CD14-positive monocyte (primary cell): ENCODE data around the gene ATPAF2. TPM values are rescaled to one million over a fixed set of nuclear protein-coding genes. Genes with fewer than 3 reads are reported as not detected.

ENCODE experiments used
- DNase-seq, 3 donors: peaks; one replicate each; pipeline ENCODE4 v3.0.0-alpha.2; 2011 to 2022
- H2AFZ ChIP-seq: 2 replicates; pipeline ENCODE4 v1.6.0; 2012; ENCODE audit warnings: mild to moderate bottlenecking, low read depth, low read length, inconsistent platforms; ENCODE audit not compliant: insufficient read depth, poor library complexity, severe bottlenecking
- H3K27ac ChIP-seq, 2 donors: 1 replicate in 1 of 2; 2 replicates in 1 of 2; pipeline ENCODE4 v1.5.1; 2012 to 2013; ENCODE audit warnings: low read length in 2 of 2, control low read depth in 1 of 2, inconsistent platforms in 1 of 2, low read depth in 1 of 2, mild to moderate bottlenecking in 1 of 2
- H3K27me3 ChIP-seq, 2 donors: one replicate each; pipeline versions ENCODE4 v1.6.0 to v1.6.1; 2011 to 2013; ENCODE audit warnings: low read length in 2 of 2; ENCODE audit not compliant: control insufficient read depth in 2 of 2, insufficient read depth in 2 of 2
- H3K36me3 ChIP-seq, 2 donors: replicated peaks in 1 of 2; 1 replicate in 1 of 2; 2 replicates in 1 of 2; pipeline versions ENCODE4 v1.5.1 to v1.6.1; 2012 to 2013; ENCODE audit warnings: low read length in 2 of 2, control low read depth in 1 of 2, inconsistent platforms in 1 of 2, mild to moderate bottlenecking in 1 of 2; ENCODE audit not compliant: insufficient read depth in 2 of 2, control insufficient read depth in 1 of 2
- H3K4me1 ChIP-seq, 2 donors: 1 replicate in 1 of 2; 2 replicates in 1 of 2; pipeline versions ENCODE4 v1.5.1 to v1.6.1; 2012 to 2013; ENCODE audit warnings: low read length in 2 of 2, control low read depth in 1 of 2, inconsistent platforms in 1 of 2, mild to moderate bottlenecking in 1 of 2, moderate library complexity in 1 of 2; ENCODE audit not compliant: insufficient read depth in 2 of 2, control insufficient read depth in 1 of 2
- H3K4me2 ChIP-seq: replicated peaks from 2 replicates; pipeline ENCODE3; 2012; ENCODE audit warnings: low read length, moderate library complexity, mild to moderate bottlenecking; ENCODE audit not compliant: poor library complexity, severe bottlenecking; ENCODE audit errors: extremely low read depth
- H3K4me3 ChIP-seq, 3 experiments: fragments of 200-600 bp in 1 of 3; sonication (generic) in 1 of 3; replicated peaks in 1 of 3; 1 replicate in 2 of 3; 2 replicates in 1 of 3; pipeline ENCODE4 v1.5.1; 2011 to 2013; ENCODE audit warnings: low read length in 3 of 3, mild to moderate bottlenecking in 3 of 3, control low read depth in 2 of 3, low read depth in 2 of 3, inconsistent platforms in 1 of 3, moderate library complexity in 1 of 3
- H3K79me2 ChIP-seq: 2 replicates; pipeline ENCODE4 v1.6.0; 2012; ENCODE audit warnings: mild to moderate bottlenecking, control low read depth, inconsistent platforms, low read length, moderate library complexity; ENCODE audit not compliant: insufficient read depth
- H3K9ac ChIP-seq: 2 replicates; pipeline ENCODE4 v1.6.0; 2017; ENCODE audit warnings: low read length, mild to moderate bottlenecking; ENCODE audit not compliant: insufficient read depth, poor library complexity, severe bottlenecking
- H3K9me3 ChIP-seq, 2 donors: replicated peaks in 1 of 2; 1 replicate in 1 of 2; 2 replicates in 1 of 2; pipeline versions ENCODE4 v1.5.1 to v1.6.1; 2012 to 2013; ENCODE audit warnings: low read length in 2 of 2, control low read depth in 1 of 2; ENCODE audit not compliant: control insufficient read depth in 1 of 2, insufficient read depth in 1 of 2
- H4K20me1 ChIP-seq: 2 replicates; pipeline ENCODE4 v1.6.0; 2012; ENCODE audit warnings: mild to moderate bottlenecking, low read length, control low read depth, moderate library complexity; ENCODE audit not compliant: insufficient read depth
- H3K27ac Mint-ChIP-seq, 7 donors: one replicate each; pipeline ENCODE4 v1.8.0; 2020; ENCODE audit warnings: mild to moderate bottlenecking in 7 of 7, mixed read lengths in 7 of 7, moderate library complexity in 6 of 7, inconsistent platforms in 2 of 7
- H3K27me3 Mint-ChIP-seq, 3 donors: one replicate each; pipeline ENCODE4 v1.8.0; 2021 to 2022; ENCODE audit warnings: low read depth in 3 of 3, mild to moderate bottlenecking in 3 of 3, mixed read lengths in 3 of 3, moderate library complexity in 3 of 3, inconsistent platforms in 1 of 3
- H3K36me3 Mint-ChIP-seq, 2 donors: one replicate each; pipeline ENCODE4 v1.8.0; 2020; ENCODE audit warnings: mixed read lengths in 2 of 2, inconsistent platforms in 1 of 2, mild to moderate bottlenecking in 1 of 2
- H3K4me1 Mint-ChIP-seq: one replicate; pipeline ENCODE4 v1.8.0; 2020; ENCODE audit warnings: mild to moderate bottlenecking, mixed read lengths
- H3K4me3 Mint-ChIP-seq, 2 donors: one replicate each; pipeline ENCODE4 v1.8.0; 2020; ENCODE audit warnings: mild to moderate bottlenecking in 2 of 2, mixed read lengths in 2 of 2, moderate library complexity in 1 of 2
- H3K9me3 Mint-ChIP-seq, 7 donors: one replicate each; pipeline ENCODE4 v1.8.0; 2020 to 2022; ENCODE audit warnings: mixed read lengths in 7 of 7, mild to moderate bottlenecking in 6 of 7, moderate library complexity in 6 of 7, inconsistent platforms in 2 of 7
- WGBS: methylation state at CpG from one replicate; pipeline ENCODE4 v1.1.5; 2013; ENCODE audit warnings: missing lambda C conversion rate; ENCODE audit not compliant: insufficient coverage; 5-methylcytosine and 5-hydroxymethylcytosine counted together
- intact Hi-C, 2 donors: fragments of 100-400 bp; cut with micrococcal nuclease; formaldehyde crosslinking; loops; one replicate each; pipeline versions ENCODE4 v1.15.0 to v1.15.1; 2023
- polyA plus RNA-seq, 3 donors: library from polyadenylated mRNA; depleted of rRNA in 1 of 3; unstranded in 2 of 3; stranded (reverse) in 1 of 3; fragments of 300-500 nt in 2 of 3; fragments of >200 nt in 1 of 3; fragmentation: Illumina TruSeq in 2 of 3; gene quantifications; 1 replicate in 2 of 3; 2 replicates in 1 of 3; pipeline ENCODE4 v1.2.3, GENCODE V29; 2012 to 2021
- TF ChIP-seq, protein P1 (sequence below): fragments of 200-600 bp; IDR thresholded peaks from one replicate; pipeline ENCODE4 v1.8.0; 2022; ENCODE audit warnings: antibody characterized with exemption, mild to moderate bottlenecking

Gene ATPAF2
- polyA plus RNA-seq, 3 donors = 41.3 to 50.8 (median 44.9) TPM

DNA sequence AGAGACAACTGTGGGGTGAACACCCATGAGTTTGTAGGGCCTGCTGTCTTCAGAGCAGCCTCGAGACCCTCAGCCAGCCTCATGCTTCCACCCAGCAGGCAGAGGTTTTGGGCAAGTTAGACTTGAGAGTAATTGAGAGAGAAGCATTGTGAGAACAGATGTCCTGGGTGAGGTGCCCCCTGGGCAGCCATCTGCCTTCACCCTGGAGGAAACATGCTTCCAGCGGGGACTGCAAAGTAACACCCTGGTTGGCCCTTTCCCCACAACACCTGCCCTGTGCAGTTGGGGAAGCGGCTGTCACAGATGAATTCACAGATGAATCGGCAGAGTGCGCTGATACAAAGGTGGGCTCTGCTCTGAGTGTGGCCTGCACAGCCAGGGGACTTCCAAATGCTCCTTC, 23.4 kb downstream of the ATPAF2 start:
- H3K27ac ChIP-seq = no peak overlapping the region
- no peak overlapping the region for H3K4me3 Mint-ChIP-seq
- no peaks in the 10 kb centered on the region for H3K4me1 ChIP-seq
- no peaks in the 10 kb centered on the region for H3K79me2 ChIP-seq
- peaks cover 77 to 92% of the 10 kb centered on the region in 2 donors for H3K36me3 Mint-ChIP-seq
- H3K4me1 Mint-ChIP-seq = no peaks in the 10 kb centered on the region
- no peak overlapping the region for H3K27ac Mint-ChIP-seq
- H3K4me3 ChIP-seq = no peak overlapping the region
- H3K27me3 ChIP-seq = no peaks in the 10 kb centered on the region
- peaks cover 0 to 1% (median 0%) of the 10 kb centered on the region in 3 donors for H3K27me3 Mint-ChIP-seq
- H3K9me3 Mint-ChIP-seq = no peaks in the 10 kb centered on the region
- no peak overlapping the region for H3K9ac ChIP-seq
- no peak for DNase-seq
- intact Hi-C loops = no loop called here
- H3K9me3 ChIP-seq = no peaks in the 10 kb centered on the region
- H3K36me3 ChIP-seq = peaks cover 72 to 96% of the 10 kb centered on the region in 2 donors
- H3K4me2 ChIP-seq = no peak overlapping the region
- WGBS = 98% methylated on average over 4 of the region's 5 CpGs
- TF ChIP-seq, protein P1, sequence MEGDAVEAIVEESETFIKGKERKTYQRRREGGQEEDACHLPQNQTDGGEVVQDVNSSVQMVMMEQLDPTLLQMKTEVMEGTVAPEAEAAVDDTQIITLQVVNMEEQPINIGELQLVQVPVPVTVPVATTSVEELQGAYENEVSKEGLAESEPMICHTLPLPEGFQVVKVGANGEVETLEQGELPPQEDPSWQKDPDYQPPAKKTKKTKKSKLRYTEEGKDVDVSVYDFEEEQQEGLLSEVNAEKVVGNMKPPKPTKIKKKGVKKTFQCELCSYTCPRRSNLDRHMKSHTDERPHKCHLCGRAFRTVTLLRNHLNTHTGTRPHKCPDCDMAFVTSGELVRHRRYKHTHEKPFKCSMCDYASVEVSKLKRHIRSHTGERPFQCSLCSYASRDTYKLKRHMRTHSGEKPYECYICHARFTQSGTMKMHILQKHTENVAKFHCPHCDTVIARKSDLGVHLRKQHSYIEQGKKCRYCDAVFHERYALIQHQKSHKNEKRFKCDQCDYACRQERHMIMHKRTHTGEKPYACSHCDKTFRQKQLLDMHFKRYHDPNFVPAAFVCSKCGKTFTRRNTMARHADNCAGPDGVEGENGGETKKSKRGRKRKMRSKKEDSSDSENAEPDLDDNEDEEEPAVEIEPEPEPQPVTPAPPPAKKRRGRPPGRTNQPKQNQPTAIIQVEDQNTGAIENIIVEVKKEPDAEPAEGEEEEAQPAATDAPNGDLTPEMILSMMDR = no peak
- no peaks in the 10 kb centered on the region for H4K20me1 ChIP-seq
- no peak overlapping the region for H2AFZ ChIP-seq

DNA sequence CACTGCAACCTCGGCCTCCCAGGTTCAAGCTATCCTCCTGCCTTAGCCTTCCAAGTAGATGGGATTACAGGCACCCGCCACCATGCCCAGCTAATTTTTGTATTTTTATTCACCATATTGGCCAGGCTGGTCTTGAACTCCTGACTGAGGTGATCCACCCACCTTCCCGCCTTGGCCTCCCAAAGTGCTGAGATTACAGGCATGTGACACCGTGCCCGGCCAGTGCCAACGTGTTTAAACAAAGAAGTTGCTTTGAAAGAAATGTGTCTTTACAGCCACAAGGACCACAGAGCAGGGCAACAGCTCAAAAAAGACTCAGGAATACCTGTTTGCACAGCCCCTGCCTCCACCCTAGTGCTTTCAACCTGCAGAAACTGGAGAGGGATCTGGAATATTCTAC, 25.0 kb downstream of the ATPAF2 start:
- H3K4me1 Mint-ChIP-seq = no peaks in the 10 kb centered on the region
- peak overlapping the region in 4 of 7 donors; percentile 8 to 70 (median 39) for H3K27ac Mint-ChIP-seq
- H3K27me3 Mint-ChIP-seq = peaks cover 0 to 2% (median 1%) of the 10 kb centered on the region in 3 donors

More for the DNA sequence above, 25.0 kb downstream of the ATPAF2 start:
- Histone ChIP-seq H4K20me1 (no peaks in the 10 kb centered on the region), H3K27ac (no peak overlapping the region), H2AFZ (no peak overlapping the region), H3K27me3 (no peaks in the 10 kb centered on the region), H3K4me2 (no peak overlapping the region), H3K36me3 (peaks cover 69 to 96% of the 10 kb centered on the region in 2 donors), H3K9ac (no peak overlapping the region), H3K79me2 (no peaks in the 10 kb centered on the region), H3K4me3 (no peak overlapping the region), H3K4me1 (no peaks in the 10 kb centered on the region), H3K9me3 (no peaks in the 10 kb centered on the region)
- TF ChIP-seq, protein P1 = no peak
- no peak for DNase-seq
- intact Hi-C loops = no loop called here
- WGBS = 98% methylated on average over 6 of the region's 6 CpGs
- Mint-ChIP-seq H3K4me3 (no peak overlapping the region), H3K36me3 (peaks cover 75 to 92% of the 10 kb centered on the region in 2 donors), H3K9me3 (no peaks in the 10 kb centered on the region)
